K562 (cell line): ENCODE measurements around the gene APOM. TPM values are rescaled to one million over a fixed set of nuclear protein-coding genes. Genes with fewer than 3 reads are reported as not detected.
A peak's percentile ranks its signal among the peaks of the same experiment; 100 is the strongest.

Experiments
- ATAC-seq: fragments of 200-7000 bp; cut with Tn5 transposase; 3 replicates; pipeline ENCODE4 v1.9.1; 2020; ENCODE audit warnings: moderate library complexity
- BruUV-seq: library from RNA; stranded (reverse); fragments of 400-500 nt; replicated peaks from 2 replicates; lab custom pipeline; 2021; lab: Mats Ljungman, UMichigan
- CTCF ChIA-PET: fragments of 300-600 bp; formaldehyde crosslinking; extraction: SDS; loops from one replicate; lab custom pipeline; 2021; ENCODE audit warnings: low intra/inter-chr PET ratio; lab: Yijun Ruan, JAX
- POLR2A ChIA-PET: fragments of 300-600, 350-650 bp; sonication (Branson Sonifier 250); formaldehyde crosslinking; extraction: SDS; loops from one replicate; lab custom pipeline; 2021; ENCODE audit warnings: antibody characterized with exemption, inconsistent platforms; lab: Yijun Ruan, JAX
- DNase-seq, 4 experiments: peaks; one replicate each; pipeline versions ENCODE4 v3.0.0 to v3.0.0-alpha.2; 2011 to 2018; ENCODE audit warnings: low spot score in 3 of 4, mixed read lengths in 3 of 4; ENCODE audit errors: extremely low read depth in 1 of 4
- FAIRE-seq: peaks from 2 replicates; lab custom pipeline; 2011; peaks lifted over from hg19 to GRCh38; lab: Jason Lieb, UNC
- H2AFZ ChIP-seq: 2 replicates; pipeline ENCODE4 v1.6.0; 2011; ENCODE audit warnings: low read depth, low read length, control low read depth, inconsistent platforms
- H3K27ac ChIP-seq: fragments of 200-600 bp; 3 replicates; pipeline ENCODE4 v1.8.0; 2011; ENCODE audit warnings: low read depth, mild to moderate bottlenecking, control low read depth, inconsistent platforms, low read length, moderate library complexity, mixed read lengths; ENCODE audit errors: extremely low read depth
- H3K27me3 ChIP-seq, 2 experiments: fragments of 300-600 bp in 1 of 2; 2 replicates in 1 of 2; 3 replicates in 1 of 2; pipeline versions ENCODE4 v1.6.0 to v1.8.0; 2011; ENCODE audit warnings: inconsistent platforms in 2 of 2, low read length in 2 of 2, mild to moderate bottlenecking in 1 of 2, mixed read lengths in 1 of 2, moderate library complexity in 1 of 2; ENCODE audit not compliant: control insufficient read depth in 2 of 2, insufficient read depth in 2 of 2
- H3K36me3 ChIP-seq: fragments of 300-600 bp; 3 replicates; pipeline ENCODE4 v1.8.0; 2011; ENCODE audit warnings: mild to moderate bottlenecking, low read length, inconsistent platforms; ENCODE audit not compliant: control insufficient read depth, insufficient read depth
- H3K4me1 ChIP-seq, 2 experiments: fragments of 200-600 bp in 1 of 2; replicated peaks in 1 of 2; 2 replicates in 1 of 2; 3 replicates in 1 of 2; pipeline versions ENCODE4 v1.5.1 to v1.8.0; 2011; ENCODE audit warnings: inconsistent platforms in 2 of 2, low read length in 2 of 2, mild to moderate bottlenecking in 1 of 2, mixed read lengths in 1 of 2, moderate library complexity in 1 of 2; ENCODE audit not compliant: control insufficient read depth in 2 of 2, insufficient read depth in 2 of 2
- H3K4me2 ChIP-seq: 2 replicates; pipeline ENCODE4 v1.6.1; 2011; ENCODE audit warnings: low read length, control low read depth, inconsistent platforms, mixed read lengths; ENCODE audit not compliant: insufficient read depth
- H3K4me3 ChIP-seq: fragments of 200-600 bp; sonication (generic), shearing (Covaris generic); 2 replicates; pipeline ENCODE4 v1.5.1; 2016; ENCODE audit warnings: control low read depth, inconsistent platforms
- H3K79me2 ChIP-seq: fragments of 200-600 bp; 3 replicates; pipeline ENCODE4 v1.8.0; 2011; ENCODE audit warnings: low read length, inconsistent platforms; ENCODE audit not compliant: control insufficient read depth, insufficient read depth
- H3K9ac ChIP-seq, 2 experiments: 2 replicates each; pipeline versions ENCODE4 v1.6.0 to v1.6.1; 2011; ENCODE audit warnings: low read depth in 2 of 2, low read length in 2 of 2, control low read depth in 1 of 2, inconsistent platforms in 1 of 2, mild to moderate bottlenecking in 1 of 2, mixed read lengths in 1 of 2; ENCODE audit not compliant: insufficient read depth in 1 of 2
- H3K9me1 ChIP-seq: one replicate; pipeline ENCODE4 v1.6.0; 2011; ENCODE audit warnings: inconsistent platforms, mild to moderate bottlenecking, low read length, moderate library complexity; ENCODE audit not compliant: control insufficient read depth, insufficient read depth
- H3K9me3 ChIP-seq: replicated peaks from 2 replicates; pipeline ENCODE4 v1.5.1; 2011; ENCODE audit warnings: low read depth, low read length, inconsistent platforms; ENCODE audit not compliant: control insufficient read depth, insufficient read depth
- H4K20me1 ChIP-seq: replicated peaks from 2 replicates; pipeline ENCODE4 v1.6.1; 2011; ENCODE audit warnings: low read length, inconsistent platforms, mixed read lengths; ENCODE audit not compliant: control insufficient read depth, insufficient read depth
- HDAC3 ChIP-seq: fragments of 450-650 bp; IDR thresholded peaks from 2 replicates; pipeline ENCODE4 v1.6.1; 2018; ENCODE audit warnings: borderline replicate concordance, mild to moderate bottlenecking, moderate library complexity; ENCODE audit not compliant: partially characterized antibody
- ILK ChIP-seq: fragments of 450-650 bp; IDR thresholded peaks from 2 replicates; pipeline ENCODE4 v1.6.1; 2016; ENCODE audit warnings: missing genetic modification characterization, low read depth, mild to moderate bottlenecking, missing compliant biosample characterization, moderate library complexity, borderline replicate concordance
- KDM1A ChIP-seq, 2 experiments: fragments of 450-650 bp; IDR thresholded peaks; 2 replicates each; pipeline ENCODE4 v1.6.1; 2016; ENCODE audit warnings: mild to moderate bottlenecking in 2 of 2
- MTF1 ChIP-seq: fragments of 250-450 bp; sonication (Bioruptor Pico); IDR thresholded peaks from 2 replicates; pipeline ENCODE4 v1.9.0; 2021; ENCODE audit warnings: moderate library complexity, mild to moderate bottlenecking, inconsistent platforms, borderline replicate concordance
- OTX1 ChIP-seq: fragments of 450-650 bp; formaldehyde crosslinking; IDR thresholded peaks from 2 replicates; pipeline ENCODE4 v1.4.0; 2022; ENCODE audit warnings: mild to moderate bottlenecking
- POLR2AphosphoS5 ChIP-seq: IDR thresholded peaks from 2 replicates; pipeline ENCODE4 v1.6.1; 2011; ENCODE audit warnings: mild to moderate bottlenecking, low read depth, low read length, moderate library complexity; ENCODE audit not compliant: control insufficient read depth, insufficient read depth
- POLR2G ChIP-seq: fragments of 200-400 bp; formaldehyde crosslinking; IDR thresholded peaks from 2 replicates; pipeline ENCODE4 v1.6.1; 2017; ENCODE audit warnings: low read depth, mild to moderate bottlenecking, antibody characterized with exemption, low read length, moderate library complexity
- RBFOX2 ChIP-seq: fragments of 200-400 bp; formaldehyde crosslinking; IDR thresholded peaks from 2 replicates; pipeline ENCODE4 v1.6.1; 2017; ENCODE audit warnings: low read depth, mild to moderate bottlenecking, low read length, moderate library complexity
- SPI1 ChIP-seq: IDR thresholded peaks from 2 replicates; pipeline ENCODE4 v1.6.1; 2011; ENCODE audit warnings: low read depth, low read length, control low read depth, borderline replicate concordance
- WGBS: fragments of 100-300 bp; shearing (Covaris generic); methylation state at CpG from one replicate; pipeline ENCODE4 v1.1.6; 2016; ENCODE audit warnings: low coverage, mixed read lengths; ENCODE audit not compliant: insufficient coverage; ENCODE audit errors: missing lambda C conversion rate; 5-methylcytosine and 5-hydroxymethylcytosine counted together
- in situ Hi-C: fragments of 300-500 bp; cut with MboI; formaldehyde crosslinking; loops from 4 replicates; pipeline ENCODE4 v1.15.0; 2018; ENCODE audit warnings: inconsistent platforms, mixed read lengths
- intact Hi-C: fragments of 100-400 bp; cut with micrococcal nuclease; formaldehyde crosslinking; loops from 2 replicates; pipeline ENCODE4 v1.14.2; 2022
- polyA plus RNA-seq, 8 experiments: library from polyadenylated mRNA; depleted of rRNA in 4 of 8; stranded (reverse) in 5 of 8; unstranded in 3 of 8; fragments of >200 nt; fragmentation: Nextera tagmentation in 2 of 8; fragmentation: Illumina TruSeq in 1 of 8; extraction: Ambion mirVana in 2 of 8; extraction: Trizol in 1 of 8; gene quantifications; 2 replicates each; pipeline versions ENCODE4 v1.2.1 to v1.2.3, GENCODE V29; 2011 to 2014; ENCODE audit warnings: inconsistent platforms in 1 of 8, missing spikeins in 1 of 8
- total RNA-seq, 7 experiments: library from RNA; depleted of rRNA in 6 of 7; stranded (reverse); fragments of >200 nt in 6 of 7; fragmentation: Illumina TruSeq in 2 of 7; extraction: Trizol in 2 of 7; gene quantifications; 2 replicates each; pipeline versions ENCODE4 v1.2.1 to v1.2.3, GENCODE V29; 2011 to 2021; ENCODE audit warnings: low replicate concordance in 1 of 7
- TF ChIP-seq, protein P1 (sequence below), 2 experiments: IDR thresholded peaks in 1 of 2; conservative IDR thresholded peaks in 1 of 2; 2 replicates each; pipeline ENCODE4 v1.6.1; 2016; ENCODE audit warnings: low read depth in 2 of 2, mild to moderate bottlenecking in 1 of 2, missing compliant biosample characterization in 1 of 2, missing genetic modification characterization in 1 of 2, moderate library complexity in 1 of 2

The APOM gene
- total and polyA plus RNA-seq, 9 of the 15 experiments (the other 6 are each of a cell fraction or from before 2014, with no cell fraction given) = 5.7 to 24.3 (median 10.4) TPM

DNA sequence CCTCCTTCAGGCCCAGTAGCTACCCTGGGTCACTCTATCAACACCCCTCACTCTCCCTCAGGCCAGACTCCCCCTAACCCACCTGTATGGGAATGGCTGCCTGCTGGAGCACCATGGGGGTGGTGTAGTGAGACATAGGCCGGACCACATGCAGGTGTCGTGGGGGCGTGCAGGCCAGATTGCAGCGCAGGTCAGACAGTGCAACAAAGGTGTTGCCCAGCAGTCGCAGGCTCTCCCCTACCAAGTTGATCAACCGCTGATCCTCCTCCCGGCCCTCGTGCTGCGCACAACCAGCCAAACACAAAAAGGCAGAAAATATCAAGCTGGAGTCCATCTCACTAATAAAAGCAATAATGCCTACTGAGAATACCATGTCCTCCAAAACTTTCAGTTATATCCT, 10.4 kb upstream of the APOM start:
- intact Hi-C loops (no loop called here), in situ Hi-C loops (no loop called here)
- no peak overlapping the region for H3K27ac ChIP-seq
- DNase-seq = no peak
- TF ChIP-seq SPI1 (no peak), POLR2G (peak; percentile 46; the same call in 1 of the 2 replicates), POLR2AphosphoS5 (peak; percentile 12; the same call in 1 of the 2 replicates), RBFOX2 (peak; percentile 42)
- H3K9me1 ChIP-seq = no peaks in the 10 kb centered on the region
- POLR2A ChIA-PET = interaction anchor here (0.6 to 11.9 kb wide), 7 partner anchors 7 to 107 kb away, joined by 3 to 190 read pairs (median 4); partner anchors contain the start of genes APOM and BAG6
- no peak overlapping the region for H2AFZ ChIP-seq
- no TSS peak for BruUV-seq
- 92% methylated on average over 9 of the region's 9 CpGs for WGBS
- no peaks in the 10 kb centered on the region for H3K27me3 ChIP-seq
- H4K20me1 ChIP-seq = no peaks in the 10 kb centered on the region
- no peak overlapping the region for H3K4me2 ChIP-seq
- H3K9ac ChIP-seq = peak overlapping the region in 1 of 2 experiments; percentile 11; a peak in 1 of 4 replicates
- CTCF ChIA-PET = no interaction called here
- no peak for FAIRE-seq
- no peaks in the 10 kb centered on the region for H3K9me3 ChIP-seq
- H3K4me1 ChIP-seq = peaks cover 0 to 5% of the 10 kb centered on the region in 2 experiments; a peak in 1 of 5 replicates
- H3K36me3 ChIP-seq = peaks cover 95% of the 10 kb centered on the region
- H3K4me3 ChIP-seq = no peak overlapping the region
- peaks cover 20% of the 10 kb centered on the region for H3K79me2 ChIP-seq
- ATAC-seq = no peak

DNA sequence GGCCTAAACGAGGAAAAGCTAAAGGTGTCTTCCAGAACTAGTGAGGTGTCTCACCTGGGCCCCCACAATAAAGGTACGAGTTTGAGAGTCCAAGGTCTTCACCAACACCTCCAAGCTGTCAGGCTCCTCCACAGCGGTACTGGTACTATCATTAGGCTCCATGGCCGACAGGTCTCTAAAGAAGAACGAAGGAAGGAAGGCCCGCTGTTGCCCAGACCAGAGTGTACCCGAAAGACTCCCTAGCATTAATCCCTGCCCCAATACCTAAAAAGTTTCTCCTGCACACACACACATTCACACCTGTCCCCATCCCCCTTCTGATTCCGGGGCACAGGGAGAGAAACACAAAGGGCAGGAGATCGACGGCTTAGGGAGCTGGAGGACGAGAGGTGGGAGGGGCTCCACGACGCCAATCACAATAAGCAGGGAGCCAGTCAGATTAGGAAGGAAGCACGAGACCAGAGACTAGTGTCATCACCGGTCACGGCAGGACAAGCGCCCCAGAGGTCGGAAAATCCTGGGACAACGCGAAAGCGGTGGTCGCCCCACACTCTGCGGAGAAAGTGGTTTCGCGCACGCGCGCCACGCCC, 4.0 kb upstream of the APOM start:
- Histone ChIP-seq H3K4me2 (peak overlapping the region; percentile 90), H3K9ac (peak overlapping the region; percentile 95 to 97), H3K36me3 (peaks cover 65% of the 10 kb centered on the region), H3K79me2 (peaks cover 72% of the 10 kb centered on the region), H3K27ac (peak overlapping the region; percentile 98), H3K9me3 (no peaks in the 10 kb centered on the region), H3K27me3 (no peaks in the 10 kb centered on the region), H2AFZ (peak overlapping the region; percentile 94), H3K4me1 (peaks cover 14 to 15% of the 10 kb centered on the region in 2 experiments), H3K9me1 (no peaks in the 10 kb centered on the region), H3K4me3 (peak overlapping the region; percentile 73), H4K20me1 (peaks cover 2% of the 10 kb centered on the region)
- in situ Hi-C loops = no loop called here
- WGBS = 2% methylated on average over 29 of the region's 29 CpGs
- ATAC-seq (peak; percentile 82), DNase-seq (peak in 2 of 4 experiments; percentile 90 to 94), FAIRE-seq (peak; percentile 87)
- TSS peak; percentile 80 for BruUV-seq
- POLR2A ChIA-PET = interaction anchor here (0.7 to 8.5 kb wide), 47 partner anchors 11 to 1724 kb away, joined by 3 to 267 read pairs (median 8); partner anchors contain the start of genes C6orf47, CSNK2B, DDX39B and GPANK1
- intact Hi-C loops = loop anchor here (1.0 kb wide), 5 partner anchors 9 to 212 kb away; partner anchors contain the start of genes C6orf47 and DDX39B
- CTCF ChIA-PET = no interaction called here
- TF ChIP-seq, protein P1, sequence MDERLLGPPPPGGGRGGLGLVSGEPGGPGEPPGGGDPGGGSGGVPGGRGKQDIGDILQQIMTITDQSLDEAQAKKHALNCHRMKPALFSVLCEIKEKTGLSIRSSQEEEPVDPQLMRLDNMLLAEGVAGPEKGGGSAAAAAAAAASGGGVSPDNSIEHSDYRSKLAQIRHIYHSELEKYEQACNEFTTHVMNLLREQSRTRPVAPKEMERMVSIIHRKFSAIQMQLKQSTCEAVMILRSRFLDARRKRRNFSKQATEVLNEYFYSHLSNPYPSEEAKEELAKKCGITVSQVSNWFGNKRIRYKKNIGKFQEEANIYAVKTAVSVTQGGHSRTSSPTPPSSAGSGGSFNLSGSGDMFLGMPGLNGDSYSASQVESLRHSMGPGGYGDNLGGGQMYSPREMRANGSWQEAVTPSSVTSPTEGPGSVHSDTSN (CRISPR knock-in tag; IDR thresholded peaks at IDR 0.05; ENCODE audit: low read depth) = no peak
- TF ChIP-seq, protein P1 (tag; conservative IDR thresholded peaks at IDR 0.05; ENCODE audit: low read depth) = peak; percentile 94
- TF ChIP-seq MTF1 (CRISPR knock-in tag) (no peak), HDAC3 (no peak), ILK (tag) (no peak), OTX1 (CRISPR knock-in tag) (no peak), KDM1A (IDR thresholded peaks at IDR 0.05) (no peak)
